GM15510 (cell line): Measurements from ENCODE around the gene SMIM23.

ENCODE experiments used
- POLR2A ChIP-seq: IDR thresholded peaks from 3 replicates; pipeline ENCODE4 v1.6.1; 2011; ENCODE audit warnings: borderline replicate concordance; ENCODE audit not compliant: insufficient read length; ENCODE audit errors: extremely low read depth

SMIM23 gene

GRCh38 chr5:171823269-171823668 is 37.7 kb downstream of the SMIM23 start:
- no peak for TF ChIP-seq POLR2A

DNA sequence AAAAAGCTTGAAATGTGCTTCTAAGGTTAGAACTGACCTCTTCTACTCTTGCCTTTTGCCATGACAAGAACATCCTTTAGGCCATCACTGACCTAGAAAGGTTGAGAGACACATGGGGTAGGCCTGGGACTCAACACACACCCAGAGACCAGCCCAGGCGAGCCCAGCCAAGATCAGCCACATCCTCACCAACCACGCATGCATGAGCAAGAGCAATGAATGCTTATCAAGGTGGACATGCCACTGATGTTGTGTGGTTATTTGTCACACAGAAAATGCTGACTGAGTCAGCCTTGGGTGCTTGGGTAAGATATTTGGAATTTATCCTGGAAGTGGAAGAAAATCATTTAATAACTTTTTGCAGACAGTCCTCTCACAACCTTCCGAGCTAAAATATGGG is 39.4 kb downstream of the SMIM23 start:
- no peak for TF ChIP-seq POLR2A

GRCh38 chr5:171826132-171826531 is 40.5 kb downstream of the SMIM23 start:
- TF ChIP-seq POLR2A = no peak

- no peak for TF ChIP-seq POLR2A
Observed at GRCh38 chr5:171827162-171827561, 41.5 kb downstream of the SMIM23 start.

- TF ChIP-seq POLR2A = no peak
Observed at GRCh38 chr5:171830686-171831085, 45.1 kb downstream of the SMIM23 start.

DNA sequence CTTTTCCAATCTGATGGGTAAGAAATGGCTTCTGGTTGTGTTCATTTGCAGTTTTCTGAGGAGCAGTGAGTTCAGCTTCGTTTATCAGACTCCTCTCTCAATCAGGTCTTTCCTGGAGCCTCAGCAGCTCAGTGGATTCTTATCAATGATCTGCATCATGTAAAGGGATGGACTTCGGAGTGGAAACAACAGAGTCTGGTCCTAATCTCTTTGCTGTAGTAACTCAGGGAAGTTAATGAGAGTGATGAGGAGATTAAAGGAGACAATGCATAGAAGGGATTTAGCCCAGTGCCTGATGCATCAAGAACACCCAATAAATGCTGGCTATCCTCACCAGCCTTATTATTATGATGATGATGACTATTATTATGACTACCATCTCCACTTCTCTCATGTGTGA is 47.2 kb downstream of the SMIM23 start:
- no peak for TF ChIP-seq POLR2A

DNA sequence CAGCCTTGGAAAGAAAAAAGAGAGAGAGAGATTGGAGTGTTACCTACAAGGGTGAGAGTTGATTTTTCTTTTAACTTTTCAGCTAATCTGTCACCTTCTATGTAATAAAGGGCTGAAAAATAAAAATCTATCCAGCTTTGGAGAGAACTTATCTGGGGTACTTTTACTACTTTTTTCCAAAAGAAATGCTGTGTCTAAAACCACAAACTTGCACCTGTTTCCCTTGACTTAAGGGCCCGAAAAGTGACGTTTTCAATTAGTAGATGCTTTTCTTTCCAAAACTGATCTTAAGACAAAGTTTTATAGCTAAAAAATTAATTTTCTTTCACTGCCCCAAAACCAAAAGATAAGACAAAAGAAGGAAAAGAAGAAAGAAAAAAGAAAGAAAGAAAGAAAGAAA is 48.8 kb downstream of the SMIM23 start:
- TF ChIP-seq POLR2A = no peak

GRCh38 chr5:171835066-171835465 is 49.4 kb downstream of the SMIM23 start:
- TF ChIP-seq POLR2A = no peak

DNA sequence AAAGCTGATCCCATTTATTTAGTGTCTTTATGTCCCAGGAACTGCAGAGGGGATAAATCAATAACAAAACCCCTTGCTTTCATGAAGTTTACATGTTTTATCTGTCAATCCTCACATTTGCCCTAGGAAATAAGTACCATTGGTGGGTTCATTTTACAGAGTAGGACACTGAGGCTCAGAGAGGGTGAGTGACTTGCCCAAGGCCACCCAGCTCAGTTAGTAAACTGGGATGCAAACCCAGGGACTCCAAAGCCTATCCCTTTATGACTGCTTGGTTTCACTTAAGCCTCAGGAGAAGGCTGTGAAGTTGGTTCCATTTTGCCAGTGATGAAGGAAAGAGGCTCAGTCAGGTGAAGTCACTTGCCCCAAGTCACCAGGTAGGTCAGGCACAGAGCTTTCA is 51.9 kb downstream of the SMIM23 start:
- TF ChIP-seq POLR2A = no peak

DNA sequence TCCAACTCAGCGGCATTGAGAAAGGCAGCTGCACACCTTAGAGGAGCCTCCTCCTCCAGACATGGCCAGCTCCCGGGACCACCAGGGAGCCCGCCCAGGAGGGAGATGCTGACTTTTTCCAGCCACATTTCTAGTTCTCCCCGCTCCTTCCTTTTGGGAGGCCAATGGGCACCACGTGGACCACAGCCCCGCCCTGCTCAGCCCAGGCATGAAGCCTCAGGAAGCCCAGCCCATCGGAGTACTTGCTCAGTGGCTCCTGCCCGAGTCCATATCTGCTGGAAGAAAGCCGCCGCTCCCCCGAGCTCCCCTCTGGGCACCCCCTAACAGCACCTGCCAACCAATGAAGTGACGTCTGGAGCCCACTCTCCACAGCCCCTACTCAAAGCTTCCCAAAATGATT is 52.4 kb downstream of the SMIM23 start:
- no peak for TF ChIP-seq POLR2A

DNA sequence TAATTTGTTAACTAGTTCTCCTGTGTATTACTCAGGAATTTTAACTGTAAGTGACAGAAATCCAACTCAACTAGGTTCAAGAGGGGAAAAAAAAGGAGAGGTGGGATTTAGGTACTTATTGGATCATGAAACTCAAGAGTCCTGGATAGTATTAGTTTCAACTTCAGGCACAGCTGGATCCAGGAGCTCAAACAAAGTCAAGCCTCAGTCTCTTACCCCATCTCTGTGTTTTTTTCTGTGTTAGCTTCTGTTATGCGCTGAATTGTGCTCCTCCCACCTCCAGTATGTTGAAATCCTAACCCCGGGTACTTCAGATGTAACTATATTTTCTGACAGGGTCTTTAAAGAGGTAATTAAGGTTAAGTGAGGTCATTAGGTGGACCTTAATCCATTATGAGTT is 53.5 kb downstream of the SMIM23 start:
- no peak for TF ChIP-seq POLR2A

DNA sequence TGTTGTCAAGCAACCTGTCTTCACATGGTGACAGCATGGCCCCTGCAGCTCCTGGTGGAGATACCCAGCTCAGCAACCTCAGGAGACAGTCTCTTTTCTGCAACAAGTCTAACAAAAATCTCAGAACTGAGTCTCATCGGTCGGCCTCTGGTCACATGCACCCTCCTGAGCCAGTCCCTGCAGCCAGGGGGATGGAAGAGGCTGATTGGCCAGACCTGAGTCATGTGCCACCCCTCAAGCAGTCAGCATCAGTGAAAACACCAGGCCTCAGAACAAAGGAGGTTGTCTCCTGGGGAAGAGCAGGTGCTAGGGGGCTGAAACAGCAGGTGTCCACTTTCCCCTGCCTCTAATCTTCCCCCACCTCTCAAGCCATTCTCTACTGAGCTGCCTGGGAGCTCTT is 54.4 kb downstream of the SMIM23 start:
- no peak for TF ChIP-seq POLR2A
